ENCODE results near the gene IL18R1. TPM values are rescaled to one million over a fixed set of nuclear protein-coding genes. Genes with fewer than 3 reads are reported as not detected.

Gene IL18R1
- total RNA-seq, 1 donor from 2014 or later = 2.3 TPM

- Mint-ChIP-seq H3K9me3 (no peaks in the 10 kb centered on the region), H3K27ac (no peak overlapping the region), H3K27me3 (ENCODE audit: low read depth) (peaks cover 19% of the 10 kb centered on the region), H3K4me1 (peaks cover 9% of the 10 kb centered on the region), H3K4me3 (no peak overlapping the region), H3K36me3 (no peaks in the 10 kb centered on the region)
- DNase-seq (ENCODE audit: low spot score in 2 of 2, unreplicated experiment in 2 of 2) = no peak
- TF ChIP-seq, protein P1, sequence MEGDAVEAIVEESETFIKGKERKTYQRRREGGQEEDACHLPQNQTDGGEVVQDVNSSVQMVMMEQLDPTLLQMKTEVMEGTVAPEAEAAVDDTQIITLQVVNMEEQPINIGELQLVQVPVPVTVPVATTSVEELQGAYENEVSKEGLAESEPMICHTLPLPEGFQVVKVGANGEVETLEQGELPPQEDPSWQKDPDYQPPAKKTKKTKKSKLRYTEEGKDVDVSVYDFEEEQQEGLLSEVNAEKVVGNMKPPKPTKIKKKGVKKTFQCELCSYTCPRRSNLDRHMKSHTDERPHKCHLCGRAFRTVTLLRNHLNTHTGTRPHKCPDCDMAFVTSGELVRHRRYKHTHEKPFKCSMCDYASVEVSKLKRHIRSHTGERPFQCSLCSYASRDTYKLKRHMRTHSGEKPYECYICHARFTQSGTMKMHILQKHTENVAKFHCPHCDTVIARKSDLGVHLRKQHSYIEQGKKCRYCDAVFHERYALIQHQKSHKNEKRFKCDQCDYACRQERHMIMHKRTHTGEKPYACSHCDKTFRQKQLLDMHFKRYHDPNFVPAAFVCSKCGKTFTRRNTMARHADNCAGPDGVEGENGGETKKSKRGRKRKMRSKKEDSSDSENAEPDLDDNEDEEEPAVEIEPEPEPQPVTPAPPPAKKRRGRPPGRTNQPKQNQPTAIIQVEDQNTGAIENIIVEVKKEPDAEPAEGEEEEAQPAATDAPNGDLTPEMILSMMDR (IDR thresholded peaks at IDR 0.05; ENCODE audit: unreplicated experiment) = no peak
Observed at GRCh38 chr2:102337481-102338386, 17.9 kb upstream of the IL18R1 start.

DNA sequence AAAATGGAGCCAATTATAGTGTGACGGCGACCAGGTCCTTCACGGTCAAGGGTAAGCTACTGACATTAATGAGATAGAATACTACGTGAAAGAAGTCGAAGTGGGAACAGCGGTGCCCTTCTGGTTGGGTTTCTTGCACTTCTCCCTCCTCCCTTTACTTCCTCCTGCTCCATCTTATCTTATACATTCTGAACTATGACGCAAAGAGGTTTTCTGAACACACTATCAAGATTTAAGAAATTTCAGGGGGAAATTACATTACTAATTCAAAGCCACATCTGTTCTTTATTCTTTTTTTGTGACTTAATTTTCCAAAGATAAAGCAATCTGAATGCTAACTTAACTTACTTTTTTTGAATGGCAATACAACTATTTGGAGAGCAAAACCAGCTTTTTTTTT is 14.8 kb upstream of the IL18R1 start:
- TF ChIP-seq, protein P1 (IDR thresholded peaks at IDR 0.05; ENCODE audit: unreplicated experiment) = no peak
- Mint-ChIP-seq H3K4me1 (peaks cover 1% of the 10 kb centered on the region), H3K27me3 (ENCODE audit: low read depth) (peaks cover 7% of the 10 kb centered on the region), H3K4me3 (no peak overlapping the region), H3K36me3 (no peaks in the 10 kb centered on the region), H3K27ac (no peak overlapping the region), H3K9me3 (no peaks in the 10 kb centered on the region)
- DNase-seq (ENCODE audit: low spot score in 2 of 2, unreplicated experiment in 2 of 2) = no peak

DNA sequence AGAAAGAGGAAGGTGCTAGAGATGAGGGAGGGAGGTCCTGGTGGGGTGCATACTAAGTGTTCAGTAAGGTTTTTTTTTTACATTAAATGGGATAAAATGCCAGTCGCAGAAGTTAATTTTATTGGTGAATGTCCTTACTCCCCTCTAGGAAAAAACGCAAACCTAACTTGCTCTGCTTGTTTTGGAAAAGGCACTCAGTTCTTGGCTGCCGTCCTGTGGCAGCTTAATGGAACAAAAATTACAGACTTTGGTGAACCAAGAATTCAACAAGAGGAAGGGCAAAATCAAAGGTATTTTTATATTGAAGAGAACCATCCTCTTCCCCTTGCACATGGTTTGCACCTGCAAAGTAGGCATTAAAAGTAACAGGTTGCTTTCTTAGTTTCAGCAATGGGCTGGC is 12.7 kb upstream of the IL18R1 start:
- Mint-ChIP-seq H3K27me3 (ENCODE audit: low read depth) (peaks cover 16% of the 10 kb centered on the region), H3K27ac (no peak overlapping the region), H3K4me1 (no peaks in the 10 kb centered on the region), H3K36me3 (no peaks in the 10 kb centered on the region), H3K4me3 (no peak overlapping the region), H3K9me3 (no peaks in the 10 kb centered on the region)
- DNase-seq (ENCODE audit: low spot score in 2 of 2, unreplicated experiment in 2 of 2) = no peak
- TF ChIP-seq, protein P1 (IDR thresholded peaks at IDR 0.05; ENCODE audit: unreplicated experiment) = no peak

DNA sequence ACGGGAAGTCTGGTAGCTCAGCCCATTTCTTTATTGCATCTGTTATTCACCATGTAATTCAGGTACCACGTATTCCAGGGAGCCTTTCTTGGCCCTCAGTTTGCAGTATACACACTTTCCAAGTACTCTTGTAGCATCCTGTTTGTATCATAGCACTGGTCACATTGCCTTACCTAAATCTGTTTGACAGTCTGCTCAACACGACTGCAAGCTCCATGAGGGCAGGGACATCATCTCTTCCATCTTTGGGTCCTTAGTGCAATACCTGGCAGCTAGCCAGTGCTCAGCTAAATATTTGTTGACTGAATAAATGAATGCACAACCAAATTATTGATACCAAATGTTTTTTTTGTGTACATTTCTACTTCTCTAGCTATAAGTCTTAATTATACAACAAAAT is 11.2 kb upstream of the IL18R1 start:
- TF ChIP-seq, protein P1 (IDR thresholded peaks at IDR 0.05; ENCODE audit: unreplicated experiment) = no peak

DNA sequence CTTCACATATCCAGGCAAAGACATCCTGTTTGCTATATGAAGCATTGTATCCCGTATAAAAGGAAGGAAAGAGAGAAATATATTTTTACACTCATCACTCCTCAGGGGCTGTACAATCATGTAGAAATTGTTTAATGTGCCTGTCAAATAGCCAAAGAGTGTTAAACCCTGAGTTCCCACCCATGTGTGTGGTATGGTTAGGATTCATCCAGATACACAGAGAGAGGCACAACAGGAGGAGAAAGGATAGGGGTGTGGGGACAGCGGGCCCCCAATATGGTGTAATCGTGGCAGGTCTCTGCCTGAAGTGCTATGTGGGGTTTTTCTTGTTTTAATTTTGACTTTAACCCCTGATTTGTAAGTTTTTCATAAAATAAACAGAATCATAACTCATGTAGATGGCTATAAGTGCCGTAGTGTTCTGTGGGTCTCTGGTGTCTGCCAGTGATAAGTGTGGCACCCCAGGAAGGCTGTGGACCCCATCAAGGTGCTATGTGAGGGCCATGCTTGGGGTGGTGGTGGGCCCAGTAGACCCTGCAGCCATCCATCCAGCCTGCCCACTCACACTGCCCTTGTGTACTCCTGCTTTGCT is 10.2 kb upstream of the IL18R1 start:
- Mint-ChIP-seq H3K27me3 (ENCODE audit: low read depth) (peaks cover 36% of the 10 kb centered on the region), H3K4me1 (no peaks in the 10 kb centered on the region), H3K36me3 (no peaks in the 10 kb centered on the region), H3K9me3 (no peaks in the 10 kb centered on the region), H3K4me3 (no peak overlapping the region), H3K27ac (no peak overlapping the region)
- TF ChIP-seq, protein P1 (IDR thresholded peaks at IDR 0.05; ENCODE audit: unreplicated experiment) = no peak
- DNase-seq (ENCODE audit: low spot score in 2 of 2, unreplicated experiment in 2 of 2) = no peak

More for the DNA sequence above, 11.2 kb upstream of the IL18R1 start:
- Mint-ChIP-seq H3K4me1 (no peaks in the 10 kb centered on the region), H3K27ac (no peak overlapping the region), H3K27me3 (ENCODE audit: low read depth) (peaks cover 29% of the 10 kb centered on the region), H3K9me3 (no peaks in the 10 kb centered on the region), H3K36me3 (no peaks in the 10 kb centered on the region), H3K4me3 (no peak overlapping the region)
- no peak for DNase-seq (ENCODE audit: low spot score in 2 of 2, unreplicated experiment in 2 of 2)
